IPS-18a (cell line): ENCODE results near the gene GOLIM4.

Experiments used
- H3K27ac ChIP-seq: one replicate; pipeline ENCODE4 v1.5.1; 2013; ENCODE audit warnings: low read length
- H3K27me3 ChIP-seq: one replicate; pipeline ENCODE4 v1.6.1; 2013; ENCODE audit warnings: mild to moderate bottlenecking, low read length; ENCODE audit not compliant: control insufficient read depth, insufficient read depth
- H3K36me3 ChIP-seq: one replicate; pipeline ENCODE4 v1.6.1; 2013; ENCODE audit warnings: low read depth, low read length; ENCODE audit not compliant: control insufficient read depth
- H3K4me1 ChIP-seq: one replicate; pipeline ENCODE4 v1.6.1; 2013; ENCODE audit warnings: low read depth, low read length; ENCODE audit not compliant: control insufficient read depth
- H3K4me3 ChIP-seq: one replicate; pipeline ENCODE4 v1.5.1; 2013; ENCODE audit warnings: low read length
- H3K9ac ChIP-seq: one replicate; pipeline ENCODE4 v1.6.1; 2013; ENCODE audit warnings: mild to moderate bottlenecking, low read length, moderate library complexity
- H3K9me3 ChIP-seq: one replicate; pipeline ENCODE4 v1.6.1; 2013; ENCODE audit warnings: low read depth, low read length; ENCODE audit not compliant: control insufficient read depth

GOLIM4 gene

DNA sequence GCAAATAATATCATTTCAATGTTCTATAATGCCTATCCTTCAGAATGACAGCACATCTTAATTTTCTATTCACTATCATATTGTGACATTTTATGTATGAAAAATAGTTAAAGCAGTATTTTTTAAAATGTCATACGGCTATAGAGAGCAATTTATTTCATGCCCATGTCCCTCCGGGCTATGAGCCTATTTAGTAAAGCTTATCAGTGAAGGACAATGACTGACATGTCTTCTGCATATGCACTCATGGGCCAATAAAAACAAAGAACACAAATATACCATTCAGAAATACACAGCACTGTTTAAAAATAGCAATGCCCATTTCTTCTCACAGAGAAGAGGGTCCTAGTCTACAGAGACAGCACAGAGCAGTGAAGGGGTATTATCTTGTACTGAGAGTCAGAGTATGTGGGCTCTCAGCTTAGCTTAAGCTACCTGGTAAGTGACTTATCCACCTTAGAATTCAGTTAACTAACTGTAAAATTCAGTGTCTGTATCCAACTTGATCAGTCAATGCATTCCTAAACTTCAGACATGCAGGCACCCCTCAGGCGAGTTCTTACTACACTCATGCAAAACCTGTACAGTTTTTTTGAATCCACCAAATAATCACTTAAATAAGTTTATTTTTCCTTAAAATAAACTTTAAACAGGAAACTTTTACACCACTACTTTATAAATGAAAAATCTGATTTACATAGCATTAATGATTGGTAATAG, 9.0 kb downstream of the GOLIM4 start:
- Histone ChIP-seq H3K4me1 (peaks cover 17% of the 10 kb centered on the region), H3K36me3 (no peaks in the 10 kb centered on the region), H3K27me3 (no peaks in the 10 kb centered on the region), H3K9ac (no peak overlapping the region), H3K4me3 (no peak overlapping the region), H3K9me3 (no peaks in the 10 kb centered on the region), H3K27ac (no peak overlapping the region)

DNA sequence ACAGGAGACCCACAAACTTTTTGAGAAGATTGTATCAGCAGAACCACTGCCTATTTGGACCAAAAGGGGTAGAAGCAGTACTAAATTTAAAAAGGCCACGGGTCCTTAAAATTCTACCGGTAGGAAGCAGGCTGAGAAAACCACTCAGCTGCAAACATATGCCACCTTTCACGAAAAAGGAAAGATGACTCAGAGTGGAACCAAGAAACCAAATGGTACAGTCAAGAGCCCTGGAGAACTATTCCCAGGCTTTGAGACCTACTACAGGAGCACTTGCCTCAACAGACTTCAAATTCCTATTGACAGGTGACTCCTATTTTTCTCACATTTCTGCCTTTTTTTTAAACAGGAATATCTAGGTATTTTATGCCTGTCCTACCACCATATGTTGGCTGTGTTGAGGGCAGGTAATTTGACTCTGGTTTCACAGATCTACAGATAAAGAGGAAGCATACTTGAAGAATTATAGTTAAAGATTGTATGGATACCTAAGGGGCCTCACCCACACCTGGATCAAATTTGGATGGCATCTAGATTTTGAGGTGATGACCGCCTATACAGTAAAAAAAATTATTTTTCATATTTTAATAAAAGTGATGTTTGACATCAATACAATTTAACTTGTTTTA, 10.1 kb downstream of the GOLIM4 start:
- H3K9me3 ChIP-seq, result no peaks in the 10 kb centered on the region
- no peak overlapping the region for H3K27ac ChIP-seq
- no peaks in the 10 kb centered on the region for H3K27me3 ChIP-seq
- H3K4me3 ChIP-seq, result no peak overlapping the region
- H3K9ac ChIP-seq, result no peak overlapping the region
- no peaks in the 10 kb centered on the region for H3K36me3 ChIP-seq
- H3K4me1 ChIP-seq, result peaks cover 27% of the 10 kb centered on the region

DNA sequence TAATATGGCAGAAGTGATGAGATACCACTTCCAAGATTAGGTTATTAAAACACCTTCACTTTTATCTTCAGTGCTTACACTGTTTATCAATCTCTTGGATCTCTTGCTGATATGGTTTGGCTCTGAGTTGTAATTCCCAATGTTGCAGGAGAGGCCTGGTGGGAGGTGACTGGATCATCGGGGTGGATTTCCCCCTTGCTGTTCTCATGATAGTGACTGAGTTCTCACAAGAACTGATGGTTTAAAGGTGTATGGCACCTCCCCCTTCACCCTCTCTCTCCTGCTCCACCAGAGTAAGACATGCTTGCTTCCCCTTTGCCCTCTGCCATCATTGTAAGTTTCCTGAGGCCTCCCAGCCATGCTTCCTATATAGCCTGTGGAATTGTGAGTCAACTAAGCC, 11.8 kb downstream of the GOLIM4 start:
- Histone ChIP-seq H3K27ac (no peak overlapping the region), H3K36me3 (no peaks in the 10 kb centered on the region), H3K4me3 (no peak overlapping the region), H3K27me3 (no peaks in the 10 kb centered on the region), H3K9ac (no peak overlapping the region), H3K9me3 (no peaks in the 10 kb centered on the region), H3K4me1 (peaks cover 30% of the 10 kb centered on the region)

DNA sequence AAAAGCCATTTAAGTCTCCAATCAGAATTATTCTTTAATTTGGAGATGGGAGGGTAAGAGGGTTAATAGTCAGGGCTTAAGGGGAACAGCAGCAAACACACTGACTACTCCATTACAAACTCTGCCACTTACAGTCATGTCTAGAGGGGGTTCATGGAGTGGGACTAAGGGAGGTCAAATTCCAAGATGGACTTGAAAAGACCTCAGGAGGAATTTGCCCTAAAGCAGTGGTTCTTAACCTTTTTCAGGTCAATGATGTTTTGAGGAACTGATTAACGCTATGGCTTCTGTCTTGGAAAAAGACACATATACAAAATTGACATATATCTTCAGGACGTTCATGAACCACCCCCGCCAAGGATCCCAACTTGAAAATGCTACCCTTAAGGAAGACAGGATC, 13.9 kb downstream of the GOLIM4 start:
- Histone ChIP-seq H3K9ac (no peak overlapping the region), H3K4me1 (peaks cover 23% of the 10 kb centered on the region), H3K4me3 (no peak overlapping the region), H3K27me3 (no peaks in the 10 kb centered on the region), H3K27ac (no peak overlapping the region), H3K9me3 (no peaks in the 10 kb centered on the region), H3K36me3 (no peaks in the 10 kb centered on the region)

DNA sequence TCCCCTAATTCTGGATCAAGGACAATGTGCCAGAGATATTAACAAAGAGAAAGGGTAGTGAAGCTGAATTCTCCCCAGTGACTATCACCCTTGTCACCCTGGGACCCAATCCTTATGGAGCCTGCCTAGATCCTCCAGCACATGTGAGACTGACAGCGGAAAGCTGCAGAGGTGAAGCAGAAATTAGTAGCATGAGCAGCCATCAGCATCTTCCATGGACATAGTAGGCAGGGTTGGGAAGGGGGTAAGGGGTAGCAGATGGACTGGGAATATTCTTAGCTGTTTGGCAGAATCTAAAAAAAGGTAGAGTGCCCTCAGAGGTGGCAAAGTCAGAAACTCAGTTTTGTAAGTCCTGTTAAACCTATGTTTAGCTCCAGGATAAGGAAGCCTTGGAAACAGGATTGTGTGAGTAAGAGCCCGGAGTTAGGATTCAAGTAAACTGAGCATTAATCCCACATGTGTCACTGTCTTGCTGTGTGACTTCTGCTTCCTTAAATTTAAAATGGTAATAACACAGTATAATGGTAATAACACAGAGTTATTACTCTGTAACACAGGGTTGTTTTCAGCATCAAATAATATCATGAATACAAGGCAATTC, 14.5 kb downstream of the GOLIM4 start:
- Histone ChIP-seq H3K4me3 (no peak overlapping the region), H3K27ac (no peak overlapping the region)

DNA sequence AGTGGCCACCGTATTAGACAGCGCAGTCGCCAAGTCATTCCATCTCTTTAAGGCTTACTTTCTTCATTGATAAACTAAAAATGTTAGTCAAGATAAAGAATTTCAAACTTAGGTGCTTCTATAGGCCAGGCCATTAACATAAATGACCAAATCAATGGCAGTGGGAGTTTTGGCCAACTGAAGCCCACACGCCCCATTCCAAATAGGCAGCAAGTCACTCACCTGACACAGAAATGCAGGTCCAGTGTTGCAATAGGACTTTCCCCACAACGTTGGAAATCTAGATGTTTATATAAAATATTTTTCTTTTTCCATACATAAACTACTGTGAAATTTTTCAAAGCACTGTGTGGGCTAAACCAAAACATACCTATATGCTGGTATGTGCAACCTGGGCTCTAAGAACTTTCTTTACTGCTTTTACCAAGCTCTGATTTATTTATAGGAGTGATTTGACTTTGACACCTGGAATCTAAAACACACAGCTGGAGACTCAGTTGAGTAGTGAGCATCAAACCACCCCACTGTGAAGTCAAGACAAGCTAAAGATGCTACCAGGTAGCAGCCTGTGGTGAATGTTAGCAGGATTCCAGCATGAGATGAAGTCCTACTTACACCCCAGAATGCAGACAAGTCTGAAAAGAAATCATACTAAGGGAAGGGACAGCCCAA, 15.1 kb downstream of the GOLIM4 start:
- Histone ChIP-seq H3K36me3 (no peaks in the 10 kb centered on the region), H3K9ac (no peak overlapping the region), H3K4me3 (no peak overlapping the region), H3K4me1 (peaks cover 23% of the 10 kb centered on the region), H3K9me3 (no peaks in the 10 kb centered on the region), H3K27me3 (no peaks in the 10 kb centered on the region), H3K27ac (no peak overlapping the region)

More for the DNA sequence above, 14.5 kb downstream of the GOLIM4 start:
- no peaks in the 10 kb centered on the region for H3K36me3 ChIP-seq
- H3K9me3 ChIP-seq, result no peaks in the 10 kb centered on the region
- no peak overlapping the region for H3K9ac ChIP-seq
- no peaks in the 10 kb centered on the region for H3K27me3 ChIP-seq
- peaks cover 23% of the 10 kb centered on the region for H3K4me1 ChIP-seq

DNA sequence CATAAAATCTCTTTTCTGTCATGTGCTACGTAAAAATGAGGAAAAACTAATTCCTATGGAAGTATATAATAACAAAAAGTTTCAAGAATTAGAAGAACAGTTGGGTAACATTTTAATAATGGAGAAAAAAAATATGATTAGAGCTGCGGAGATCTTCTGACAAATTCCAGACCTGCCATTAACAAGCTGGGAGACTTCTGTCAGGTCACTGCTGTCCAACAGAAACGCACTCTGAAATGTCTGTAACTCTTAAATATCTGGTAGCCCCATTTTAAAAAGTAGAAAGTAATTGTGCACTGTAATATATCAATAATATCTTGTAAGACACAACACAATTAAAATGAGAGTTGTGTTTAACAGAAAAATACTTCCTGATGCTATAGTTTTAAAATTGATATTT, 15.7 kb downstream of the GOLIM4 start:
- Histone ChIP-seq H3K4me3 (no peak overlapping the region), H3K27ac (no peak overlapping the region), H3K4me1 (peaks cover 23% of the 10 kb centered on the region), H3K36me3 (no peaks in the 10 kb centered on the region), H3K9ac (no peak overlapping the region), H3K27me3 (no peaks in the 10 kb centered on the region), H3K9me3 (no peaks in the 10 kb centered on the region)

DNA sequence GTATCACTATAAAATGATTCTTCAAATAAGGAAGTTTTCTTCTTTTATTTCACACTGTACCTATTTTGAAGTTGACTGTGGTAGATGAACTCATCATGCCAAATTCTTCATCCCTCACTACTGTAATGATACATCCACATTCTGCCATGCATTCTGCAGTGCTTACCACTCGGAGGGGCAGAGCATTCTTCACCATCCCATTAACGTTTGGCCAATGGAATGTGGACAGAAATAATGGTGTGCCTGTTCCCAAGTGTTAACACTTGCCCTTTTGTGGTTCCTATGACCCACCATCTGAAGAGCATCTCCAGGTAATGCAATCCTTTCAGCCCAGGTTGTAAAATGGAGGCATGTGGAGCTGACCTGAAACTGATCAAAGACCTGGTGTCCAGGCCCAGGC, 18.6 kb downstream of the GOLIM4 start:
- no peaks in the 10 kb centered on the region for H3K27me3 ChIP-seq
- no peaks in the 10 kb centered on the region for H3K36me3 ChIP-seq
- no peaks in the 10 kb centered on the region for H3K9me3 ChIP-seq
- peaks cover 18% of the 10 kb centered on the region for H3K4me1 ChIP-seq
- H3K27ac ChIP-seq, result no peak overlapping the region
- H3K9ac ChIP-seq, result no peak overlapping the region
- no peak overlapping the region for H3K4me3 ChIP-seq

DNA sequence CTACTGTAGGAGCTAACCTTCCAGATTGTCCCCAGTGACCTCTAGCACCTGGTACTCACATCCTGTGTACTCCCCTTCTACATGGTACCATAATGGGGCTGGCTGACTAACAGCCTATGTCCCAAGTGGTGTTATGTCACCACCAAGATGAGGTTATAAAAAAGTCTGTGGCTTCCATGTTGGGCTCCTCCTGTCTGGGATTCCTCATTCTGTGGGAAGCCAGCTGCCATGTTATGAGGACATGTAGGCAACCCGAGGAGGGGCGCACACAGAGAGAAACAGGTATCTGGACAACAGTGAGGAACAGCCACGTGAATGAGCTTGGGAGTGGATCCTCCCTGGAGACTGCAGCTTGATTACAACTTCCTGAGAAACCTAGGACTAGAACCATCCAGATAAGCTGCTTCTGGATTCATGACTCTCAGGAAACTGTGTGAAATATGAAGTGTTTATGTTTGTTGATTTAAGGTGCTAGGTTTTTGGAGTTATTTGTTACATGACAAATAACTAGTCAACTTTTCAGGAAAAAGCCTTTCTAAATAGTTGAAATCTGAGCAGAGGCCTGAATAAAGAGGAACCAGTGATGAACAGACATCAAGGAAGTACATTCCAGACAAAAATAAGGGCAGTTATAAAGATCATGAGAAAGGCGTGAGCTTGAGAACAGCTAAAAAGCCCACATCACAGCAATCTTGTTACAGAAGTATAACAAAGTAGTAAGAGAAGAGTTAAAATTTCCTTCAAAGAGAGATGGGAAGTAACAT, 21.7 kb downstream of the GOLIM4 start:
- Histone ChIP-seq H3K4me1 (no peaks in the 10 kb centered on the region), H3K9me3 (no peaks in the 10 kb centered on the region), H3K27ac (no peak overlapping the region), H3K4me3 (no peak overlapping the region), H3K27me3 (no peaks in the 10 kb centered on the region), H3K9ac (no peak overlapping the region), H3K36me3 (no peaks in the 10 kb centered on the region)

DNA sequence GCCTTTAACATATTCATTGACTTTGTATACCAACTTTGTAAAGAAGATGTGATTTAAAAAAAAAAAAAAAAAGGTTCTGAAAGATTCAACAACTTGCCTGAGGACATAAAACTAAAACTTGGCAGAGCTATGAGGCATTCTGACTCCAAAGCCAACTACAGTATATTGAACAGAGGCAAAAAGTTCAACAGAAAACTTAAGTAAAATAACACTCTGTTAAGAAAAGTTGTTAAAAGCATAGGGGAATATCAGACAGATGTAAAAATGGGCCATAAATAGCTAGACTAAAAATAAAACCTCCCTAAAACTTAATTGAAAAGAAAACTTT, 23.4 kb downstream of the GOLIM4 start:
- no peak overlapping the region for H3K4me3 ChIP-seq
- no peaks in the 10 kb centered on the region for H3K9me3 ChIP-seq
- no peaks in the 10 kb centered on the region for H3K27me3 ChIP-seq
- no peak overlapping the region for H3K27ac ChIP-seq
- no peaks in the 10 kb centered on the region for H3K36me3 ChIP-seq
- H3K9ac ChIP-seq, result no peak overlapping the region
- H3K4me1 ChIP-seq, result no peaks in the 10 kb centered on the region

DNA sequence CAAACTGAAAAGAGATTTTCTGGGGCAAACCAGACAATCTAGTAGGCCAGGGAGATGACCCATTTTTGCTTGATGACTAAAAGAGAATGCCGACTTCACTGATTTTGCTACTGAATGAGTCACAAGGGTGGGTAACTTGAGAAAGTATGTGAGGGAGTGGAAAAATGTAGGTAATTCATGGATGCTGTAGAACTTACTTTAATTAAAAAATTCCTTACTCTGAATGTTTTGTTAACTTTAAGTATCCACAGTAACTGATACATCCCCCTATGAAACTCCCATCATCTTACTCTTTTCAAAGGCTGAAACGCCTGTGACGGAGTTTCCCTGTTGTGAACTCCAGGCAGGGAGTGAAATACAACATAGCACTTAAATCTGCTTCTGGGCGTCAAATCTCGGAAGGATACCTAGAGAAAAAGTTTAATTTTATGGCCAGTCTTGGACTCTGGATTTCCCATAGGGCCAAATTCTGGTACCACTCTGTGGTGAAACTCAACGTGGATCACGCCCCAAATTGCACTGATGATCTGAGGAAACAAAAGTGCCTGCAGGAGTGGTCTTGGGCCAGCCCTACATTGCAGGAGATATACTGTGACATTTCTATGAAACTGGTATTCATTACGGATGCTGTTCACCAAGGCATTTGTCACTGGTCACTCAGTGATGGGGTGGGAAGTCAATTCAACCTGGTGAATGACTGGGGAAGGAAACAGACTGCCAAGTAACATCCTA, 24.0 kb downstream of the GOLIM4 start:
- H3K4me1 ChIP-seq, result no peaks in the 10 kb centered on the region
- no peaks in the 10 kb centered on the region for H3K36me3 ChIP-seq
- H3K27ac ChIP-seq, result no peak overlapping the region
- no peaks in the 10 kb centered on the region for H3K9me3 ChIP-seq
- H3K27me3 ChIP-seq, result no peaks in the 10 kb centered on the region
- H3K4me3 ChIP-seq, result no peak overlapping the region
- no peak overlapping the region for H3K9ac ChIP-seq
